Measurements from ENCODE around the gene RNU2-63P. TPM values are rescaled to one million over a fixed set of nuclear protein-coding genes. Genes with fewer than 3 reads are reported as not detected.
"Not testable (repeated sequence)": the region's sequence is repeated elsewhere in the genome, so short reads cannot be mapped to it uniquely, and the experiment has no call there.

RNU2-63P gene
- total RNA-seq, 1 donor: not detected

DNA sequence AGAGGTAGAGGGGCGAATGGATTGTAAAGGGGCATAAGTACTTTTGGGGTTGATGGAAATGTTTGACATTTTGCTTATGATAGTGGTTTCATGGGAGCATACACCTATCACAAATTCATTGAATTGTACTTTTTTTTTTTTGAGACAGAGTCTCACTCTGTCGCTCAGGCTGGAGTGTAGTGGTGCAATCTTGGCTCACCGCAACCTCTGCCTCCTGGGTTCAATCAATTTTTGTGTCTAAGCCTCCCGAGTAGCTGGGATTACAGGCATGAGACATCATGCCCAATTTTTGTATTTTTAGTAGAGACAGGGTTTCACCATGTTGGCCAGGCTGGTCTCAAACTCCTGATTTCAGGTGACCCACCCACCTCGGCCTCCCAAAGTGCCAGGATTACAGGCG, 29.2 kb upstream of the RNU2-63P start:
- not testable (repeated sequence) for H3K4me1 ChIP-seq (ENCODE audit: insufficient read depth, low read length); H3K9me3 ChIP-seq (ENCODE audit: low read depth, low read length); H3K4me3 ChIP-seq (ENCODE audit: low read length); H3K27me3 ChIP-seq (ENCODE audit: insufficient read depth, low read length)

DNA sequence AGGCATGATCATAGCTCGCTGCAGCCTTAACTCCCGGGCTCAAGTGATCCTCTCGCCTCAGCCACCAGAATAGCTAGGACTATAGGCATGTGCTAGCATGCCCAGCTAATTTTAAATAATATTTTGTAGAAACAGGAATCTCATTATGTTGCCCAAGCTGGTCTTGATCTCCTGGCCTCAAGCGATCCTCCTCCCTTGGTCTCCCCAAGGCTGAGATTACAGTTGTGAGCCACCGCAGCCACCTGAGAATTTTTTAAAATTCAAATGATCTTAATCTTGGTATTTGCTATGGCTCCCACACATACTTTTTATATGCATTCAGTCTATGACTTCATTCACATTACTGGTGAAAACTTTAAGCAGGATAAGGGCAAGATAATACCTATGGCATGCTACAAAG, 26.1 kb upstream of the RNU2-63P start:
- H3K4me1 ChIP-seq (ENCODE audit: insufficient read depth, low read length): peaks cover 4% of the 10 kb centered on the region
- H3K27me3 ChIP-seq (ENCODE audit: insufficient read depth, low read length): no peaks in the 10 kb centered on the region

GRCh38 chr2:88038263-88039105, 22.1 kb upstream of the RNU2-63P start:
- Histone ChIP-seq H3K27me3 (ENCODE audit: insufficient read depth, low read length) (no peaks in the 10 kb centered on the region), H3K9me3 (ENCODE audit: low read depth, low read length) (no peaks in the 10 kb centered on the region), H3K4me3 (ENCODE audit: low read length) (no peak overlapping the region), H3K4me1 (ENCODE audit: insufficient read depth, low read length) (peaks cover 13% of the 10 kb centered on the region)

More for the DNA sequence above, 26.1 kb upstream of the RNU2-63P start:
- Histone ChIP-seq H3K4me3 (ENCODE audit: low read length) (no peak overlapping the region), H3K9me3 (ENCODE audit: low read depth, low read length) (no peaks in the 10 kb centered on the region)

DNA sequence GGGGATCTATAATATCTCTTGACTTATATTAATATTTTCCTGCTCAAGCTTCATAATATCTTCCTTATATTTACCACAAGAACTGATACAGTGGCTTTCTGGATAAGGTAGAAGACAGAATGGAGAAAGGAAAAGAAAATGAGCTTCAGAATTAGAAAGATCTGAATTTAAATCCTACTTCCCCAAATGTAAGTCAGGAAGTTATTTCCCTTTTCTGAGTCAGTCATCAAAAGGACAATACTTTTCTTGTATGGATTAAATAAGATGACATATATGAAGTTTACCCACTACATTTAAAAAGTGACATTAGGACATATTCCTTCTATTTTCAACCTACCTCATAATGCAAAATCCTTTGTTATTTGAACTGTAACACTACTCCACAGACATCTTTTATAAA, 20.3 kb upstream of the RNU2-63P start:
- Histone ChIP-seq H3K9me3 (ENCODE audit: low read depth, low read length) (no peaks in the 10 kb centered on the region), H3K4me3 (ENCODE audit: low read length) (no peak overlapping the region), H3K4me1 (ENCODE audit: insufficient read depth, low read length) (peaks cover 9% of the 10 kb centered on the region), H3K27me3 (ENCODE audit: insufficient read depth, low read length) (no peaks in the 10 kb centered on the region)

DNA sequence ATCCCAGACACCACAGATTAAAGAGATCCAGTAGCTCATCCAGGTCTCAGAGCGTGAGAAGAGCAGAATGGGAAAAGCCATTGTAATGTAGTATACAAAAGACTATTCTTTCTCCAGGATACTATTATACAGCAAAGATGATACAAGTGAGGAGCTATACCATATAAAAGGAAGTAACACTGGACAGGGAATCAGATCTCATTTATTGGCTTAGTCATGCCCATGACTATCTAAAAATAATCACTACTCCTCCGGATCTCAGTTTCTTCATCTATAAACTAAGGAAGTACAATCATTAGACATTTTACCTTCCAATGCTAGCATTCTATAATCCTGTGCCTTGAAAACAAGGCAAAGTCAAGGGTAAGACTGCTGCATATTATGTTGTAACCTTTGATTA, 19.8 kb upstream of the RNU2-63P start:
- peaks cover 9% of the 10 kb centered on the region for H3K4me1 ChIP-seq (ENCODE audit: insufficient read depth, low read length)
- H3K4me3 ChIP-seq (ENCODE audit: low read length): no peak overlapping the region
- no peaks in the 10 kb centered on the region for H3K9me3 ChIP-seq (ENCODE audit: low read depth, low read length)
- no peaks in the 10 kb centered on the region for H3K27me3 ChIP-seq (ENCODE audit: insufficient read depth, low read length)

DNA sequence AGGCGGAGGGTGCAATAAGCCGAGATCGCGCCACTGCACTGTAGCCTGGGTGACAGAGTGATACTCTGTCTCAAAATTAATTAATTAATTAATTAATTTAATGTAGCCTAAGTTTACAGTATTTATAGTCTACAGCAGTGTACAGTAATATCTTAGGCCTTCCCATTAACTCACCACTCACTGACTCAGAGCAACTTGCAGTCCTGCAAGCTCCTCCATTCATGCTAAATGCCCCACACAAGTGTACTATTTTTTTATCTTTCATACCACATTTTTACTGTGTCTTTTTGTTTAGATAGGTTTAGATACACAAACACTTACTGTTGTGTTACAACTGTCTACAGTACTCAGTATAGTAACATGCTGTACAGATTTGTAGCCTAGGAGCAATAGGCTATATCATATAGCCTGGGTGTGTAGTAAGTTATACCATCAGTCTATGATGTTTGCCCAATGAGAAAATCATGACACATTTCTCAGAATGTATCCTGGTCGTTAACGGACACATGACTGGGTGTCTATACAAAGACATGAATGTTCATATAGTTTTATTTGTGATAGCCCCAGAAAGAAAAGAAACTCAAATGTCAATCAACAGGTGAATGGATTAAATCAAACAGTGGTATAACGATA, 15.8 kb upstream of the RNU2-63P start:
- Histone ChIP-seq H3K27me3 (ENCODE audit: insufficient read depth, low read length) (no peaks in the 10 kb centered on the region), H3K9me3 (ENCODE audit: low read depth, low read length) (no peaks in the 10 kb centered on the region), H3K4me1 (ENCODE audit: insufficient read depth, low read length) (peaks cover 20% of the 10 kb centered on the region), H3K4me3 (ENCODE audit: low read length) (no peak overlapping the region)

GRCh38 chr2:88028931-88029330, 12.6 kb upstream of the RNU2-63P start:
- no peak overlapping the region for H3K4me3 ChIP-seq (ENCODE audit: low read length)
- H3K27me3 ChIP-seq (ENCODE audit: insufficient read depth, low read length): no peaks in the 10 kb centered on the region
- peaks cover 11% of the 10 kb centered on the region for H3K4me1 ChIP-seq (ENCODE audit: insufficient read depth, low read length)
- no peaks in the 10 kb centered on the region for H3K9me3 ChIP-seq (ENCODE audit: low read depth, low read length)

GRCh38 chr2:88027697-88028389, 11.5 kb upstream of the RNU2-63P start:
- Histone ChIP-seq H3K4me1 (ENCODE audit: insufficient read depth, low read length) (peaks cover 11% of the 10 kb centered on the region), H3K27me3 (ENCODE audit: insufficient read depth, low read length) (no peaks in the 10 kb centered on the region), H3K9me3 (ENCODE audit: low read depth, low read length) (no peaks in the 10 kb centered on the region), H3K4me3 (ENCODE audit: low read length) (no peak overlapping the region)

DNA sequence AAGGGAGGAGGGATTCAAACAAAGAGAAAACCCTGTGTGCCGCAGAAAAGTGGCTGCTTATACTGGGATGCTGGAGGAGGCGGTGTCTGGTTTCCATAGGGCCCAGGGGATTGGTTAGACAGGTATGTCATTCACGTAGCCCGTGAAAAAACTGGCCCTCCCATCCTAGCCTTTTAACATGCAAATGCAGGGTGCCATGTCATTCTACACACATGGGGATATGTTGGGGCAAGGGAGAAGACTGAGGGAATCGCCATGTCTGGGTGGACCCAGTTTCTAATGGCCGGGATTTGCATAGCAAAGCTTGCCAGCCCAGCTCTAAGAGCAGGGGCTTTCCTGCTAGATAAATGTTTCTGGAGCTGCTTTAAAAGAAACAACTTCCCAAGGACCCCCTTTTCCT, 8.2 kb upstream of the RNU2-63P start:
- Histone ChIP-seq H3K4me1 (ENCODE audit: insufficient read depth, low read length) (peaks cover 11% of the 10 kb centered on the region), H3K4me3 (ENCODE audit: low read length) (no peak overlapping the region), H3K9me3 (ENCODE audit: low read depth, low read length) (no peaks in the 10 kb centered on the region), H3K27me3 (ENCODE audit: insufficient read depth, low read length) (no peaks in the 10 kb centered on the region)

GRCh38 chr2:88022669-88022921, 6.2 kb upstream of the RNU2-63P start:
- H3K9me3 ChIP-seq (ENCODE audit: low read depth, low read length): no peaks in the 10 kb centered on the region
- H3K4me1 ChIP-seq (ENCODE audit: insufficient read depth, low read length): peaks cover 4% of the 10 kb centered on the region
- no peaks in the 10 kb centered on the region for H3K27me3 ChIP-seq (ENCODE audit: insufficient read depth, low read length)
- no peak overlapping the region for H3K4me3 ChIP-seq (ENCODE audit: low read length)

- Histone ChIP-seq H3K4me3 (ENCODE audit: low read length) (no peak overlapping the region), H3K27me3 (ENCODE audit: insufficient read depth, low read length) (no peaks in the 10 kb centered on the region), H3K4me1 (ENCODE audit: insufficient read depth, low read length) (peaks cover 10% of the 10 kb centered on the region), H3K9me3 (ENCODE audit: low read depth, low read length) (no peaks in the 10 kb centered on the region)
Measured at GRCh38 chr2:88019985-88020384, 3.6 kb upstream of the RNU2-63P start.

DNA sequence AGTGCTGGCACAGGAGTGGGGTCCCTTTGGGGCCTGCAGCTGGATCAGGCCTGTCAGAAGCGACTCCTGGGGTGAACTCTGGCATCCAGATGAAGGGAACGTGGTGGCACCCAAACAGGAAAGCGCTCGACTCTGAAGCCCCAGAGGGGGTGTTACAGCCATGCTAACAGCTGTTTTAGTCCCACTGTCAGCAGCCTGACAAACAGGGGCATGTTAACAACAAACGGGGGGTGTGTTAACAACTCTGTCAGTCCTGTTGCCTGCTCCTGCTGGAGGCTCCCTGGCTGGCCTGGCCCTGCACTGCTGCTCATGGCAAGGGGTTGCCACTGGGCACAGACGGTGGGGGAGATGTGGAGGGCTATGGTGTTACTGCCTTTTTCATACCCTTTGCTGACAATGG, 2.6 kb upstream of the RNU2-63P start:
- Histone ChIP-seq H3K4me1 (ENCODE audit: insufficient read depth, low read length) (peaks cover 10% of the 10 kb centered on the region), H3K4me3 (ENCODE audit: low read length) (no peak overlapping the region), H3K9me3 (ENCODE audit: low read depth, low read length) (no peaks in the 10 kb centered on the region), H3K27me3 (ENCODE audit: insufficient read depth, low read length) (no peaks in the 10 kb centered on the region)

DNA sequence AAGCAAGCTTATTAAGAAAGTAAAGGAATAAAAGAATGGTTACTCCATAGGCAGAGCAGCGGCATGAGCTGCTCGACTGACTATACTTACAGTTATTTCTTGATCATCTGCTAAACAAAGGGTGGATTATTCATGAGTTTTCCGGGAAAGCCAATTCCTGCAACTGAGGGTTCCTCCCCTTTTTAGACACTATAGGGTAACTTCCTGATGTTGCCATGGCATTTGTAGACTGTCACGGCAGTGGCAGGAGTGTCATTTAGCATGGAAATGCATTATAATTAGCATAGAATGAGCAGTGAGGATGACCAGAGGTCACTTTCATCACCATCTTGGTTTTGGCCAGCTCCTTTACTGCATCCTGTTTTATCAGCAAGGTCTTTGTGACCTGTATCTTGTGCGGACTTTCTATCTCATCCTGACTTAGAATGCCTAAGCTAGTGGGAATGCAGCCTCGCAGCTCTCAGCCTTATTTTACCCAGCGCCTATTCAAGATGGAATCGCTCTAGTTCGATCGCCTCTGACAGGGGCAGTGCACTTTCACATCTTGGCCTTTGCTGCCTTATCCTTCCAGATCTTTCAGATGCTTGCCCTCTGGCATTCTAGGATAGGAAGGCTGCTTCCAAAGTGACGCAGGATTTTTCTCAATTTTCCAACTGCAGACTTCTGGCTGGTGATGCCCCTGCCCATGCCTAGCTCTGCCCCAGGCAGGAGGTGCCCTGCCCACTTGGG, 1.9 kb upstream of the RNU2-63P start:
- H3K9me3 ChIP-seq (ENCODE audit: low read depth, low read length); H3K4me3 ChIP-seq (ENCODE audit: low read length); H3K27me3 ChIP-seq (ENCODE audit: insufficient read depth, low read length); H3K4me1 ChIP-seq (ENCODE audit: insufficient read depth, low read length): not testable (repeated sequence)

- not testable (repeated sequence) for H3K4me1 ChIP-seq (ENCODE audit: insufficient read depth, low read length)
Measured at GRCh38 chr2:88017780-88018038, 1.4 kb upstream of the RNU2-63P start.

DNA sequence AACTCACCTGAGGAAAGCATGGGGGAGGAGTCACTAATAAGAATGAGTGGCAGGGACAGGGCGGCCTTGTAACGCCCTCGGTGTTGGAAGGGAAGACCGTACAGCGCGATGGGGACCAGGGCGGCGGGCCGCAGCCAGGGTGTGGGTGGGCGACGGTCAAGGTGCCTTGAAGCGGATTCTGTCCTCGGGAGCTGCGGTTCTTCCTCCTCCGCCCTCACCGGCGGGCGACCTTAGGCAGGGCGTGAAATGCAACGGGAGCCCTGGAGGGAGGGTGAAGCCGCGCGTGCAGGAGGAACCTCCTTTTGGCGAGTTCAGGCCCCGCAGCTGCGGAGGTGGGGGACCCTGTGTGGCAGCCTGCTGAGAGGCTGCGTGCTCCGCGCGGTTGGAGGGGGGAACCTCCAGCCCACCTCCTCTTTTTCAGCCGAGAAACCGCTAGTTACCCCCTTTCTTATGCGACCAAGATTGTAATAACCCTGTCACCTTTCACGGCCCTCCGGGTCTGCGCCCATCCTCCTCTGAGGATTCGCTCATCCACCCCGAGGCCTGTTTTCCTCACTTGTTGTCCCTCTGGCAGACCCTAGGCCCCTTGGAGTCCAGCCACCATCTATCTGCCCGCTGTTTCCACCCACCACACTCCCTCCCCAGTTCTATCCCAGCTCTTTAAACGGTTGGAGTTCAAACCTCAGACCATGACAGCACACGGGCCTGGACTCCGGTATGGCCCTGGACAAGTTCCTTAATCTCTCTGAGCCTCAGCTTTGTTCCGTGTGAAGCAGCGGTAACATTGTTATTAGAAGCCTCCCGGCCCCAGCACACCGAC, 823 bp upstream of the RNU2-63P start:
- Histone ChIP-seq H3K27me3 (ENCODE audit: insufficient read depth, low read length) (no peaks in the 10 kb centered on the region), H3K4me3 (ENCODE audit: low read length) (peak overlapping the region; percentile 71), H3K9me3 (ENCODE audit: low read depth, low read length) (no peaks in the 10 kb centered on the region), H3K4me1 (ENCODE audit: insufficient read depth, low read length) (peaks cover 10% of the 10 kb centered on the region)

More at GRCh38 chr2:88017780-88018038, 1.4 kb upstream of the RNU2-63P start:
- H3K4me3 ChIP-seq (ENCODE audit: low read length); H3K27me3 ChIP-seq (ENCODE audit: insufficient read depth, low read length); H3K9me3 ChIP-seq (ENCODE audit: low read depth, low read length): not testable (repeated sequence)

Data from mononuclear cell (primary cell).